Neural cell (in vitro differentiated cells): Measurements from ENCODE around the gene C1orf141. TPM values are rescaled to one million over a fixed set of nuclear protein-coding genes. Genes with fewer than 3 reads are reported as not detected.

Experiments
- H2AFZ ChIP-seq: fragments of 200-600, 300-800 bp; sonication (generic), shearing (Covaris generic); 2 replicates; pipeline ENCODE4 v1.6.0; 2014; ENCODE audit warnings: low read depth, mild to moderate bottlenecking, antibody characterized with exemption, low read length, moderate library complexity
- H3F3A ChIP-seq: fragments of 200-600 bp; shearing (Covaris generic); 2 replicates; pipeline ENCODE4 v1.6.1; 2016; ENCODE audit warnings: mild to moderate bottlenecking, moderate library complexity, mixed read lengths, antibody characterized with exemption, low read length; ENCODE audit not compliant: insufficient read depth, poor library complexity, severe bottlenecking
- H3K27ac ChIP-seq: fragments of 200-600, 300-800 bp; sonication (generic), shearing (Covaris generic); 2 replicates; pipeline ENCODE4 v1.5.1; 2014; ENCODE audit warnings: mild to moderate bottlenecking, low read length, moderate library complexity
- H3K27me3 ChIP-seq: fragments of 300-800, 200-600 bp; sonication (generic), shearing (Covaris generic); 2 replicates; pipeline ENCODE4 v1.6.0; 2014; ENCODE audit warnings: mild to moderate bottlenecking, low read depth, low read length, moderate library complexity; ENCODE audit not compliant: insufficient read depth
- H3K36me3 ChIP-seq: fragments of 300-800, 200-600 bp; sonication (generic), shearing (Covaris generic); 2 replicates; pipeline ENCODE4 v1.5.1; 2014; ENCODE audit warnings: mild to moderate bottlenecking, antibody characterized with exemption, low read length, moderate library complexity; ENCODE audit not compliant: insufficient read depth
- H3K4me2 ChIP-seq: fragments of 300-800, 200-600 bp; sonication (generic), shearing (Covaris generic); 2 replicates; pipeline ENCODE4 v1.6.0; 2014; ENCODE audit warnings: mild to moderate bottlenecking, low read length
- H3K4me3 ChIP-seq: fragments of 300-800, 200-600 bp; sonication (generic), shearing (Covaris generic); 2 replicates; pipeline ENCODE4 v1.5.1; 2014; ENCODE audit warnings: mild to moderate bottlenecking, low read length, moderate library complexity
- H3K79me2 ChIP-seq: fragments of 200-600 bp; shearing (Covaris generic); replicated peaks from 2 replicates; pipeline ENCODE4 v1.6.0; 2014; ENCODE audit warnings: mild to moderate bottlenecking, low read length, moderate library complexity; ENCODE audit not compliant: insufficient read depth
- H3K9ac ChIP-seq: fragments of 300-800, 200-600 bp; sonication (generic), shearing (Covaris generic); 2 replicates; pipeline ENCODE4 v1.6.1; 2016; ENCODE audit warnings: mild to moderate bottlenecking, low read length, mixed read lengths
- H3K9me2 ChIP-seq: fragments of 200-600 bp; shearing (Covaris generic); 2 replicates; pipeline ENCODE4 v1.6.1; 2016; ENCODE audit warnings: mild to moderate bottlenecking, low read length, mixed read lengths; ENCODE audit not compliant: insufficient read depth
- H3K9me3 ChIP-seq: fragments of 200-600, 300-800 bp; sonication (generic), shearing (Covaris generic); 2 replicates; pipeline ENCODE4 v1.6.1; 2016; ENCODE audit warnings: mild to moderate bottlenecking, mixed run types, low read length, moderate library complexity, mixed read lengths
- H4K20me1 ChIP-seq: fragments of 200-600 bp; shearing (Covaris generic); 2 replicates; pipeline ENCODE4 v1.6.1; 2016; ENCODE audit warnings: mild to moderate bottlenecking, mixed run types; ENCODE audit not compliant: insufficient read depth
- CTCF ChIP-seq: fragments of 450-650 bp; IDR thresholded peaks from 2 replicates; pipeline ENCODE4 v1.5.1; 2014; ENCODE audit warnings: antibody characterized with exemption, mild to moderate bottlenecking, moderate library complexity; ENCODE audit not compliant: poor library complexity, severe bottlenecking
- EP300 ChIP-seq: fragments of 450-650 bp; conservative IDR thresholded peaks from 2 replicates; pipeline ENCODE4 v1.6.1; 2014; ENCODE audit warnings: antibody characterized with exemption, mild to moderate bottlenecking, moderate library complexity; ENCODE audit not compliant: poor library complexity, severe bottlenecking
- EZH2 ChIP-seq: fragments of 200-600, 300-800 bp; shearing (Covaris generic), sonication (generic); IDR thresholded peaks from 2 replicates; pipeline ENCODE4 v1.6.1; 2014; ENCODE audit warnings: antibody characterized with exemption, low read length, borderline replicate concordance, mild to moderate bottlenecking; ENCODE audit not compliant: insufficient read depth, poor library complexity, severe bottlenecking
- MXI1 ChIP-seq: fragments of 450-650 bp; conservative IDR thresholded peaks from 2 replicates; pipeline ENCODE4 v1.6.1; 2014; ENCODE audit warnings: antibody characterized with exemption, mild to moderate bottlenecking; ENCODE audit not compliant: poor library complexity, severe bottlenecking
- POLR2AphosphoS5 ChIP-seq: IDR thresholded peaks from 2 replicates; pipeline ENCODE4 v1.6.1; 2012
- RAD21 ChIP-seq: fragments of 450-650 bp; conservative IDR thresholded peaks from 2 replicates; pipeline ENCODE4 v1.6.1; 2014; ENCODE audit warnings: antibody characterized with exemption, mild to moderate bottlenecking, moderate library complexity
- SMC3 ChIP-seq: fragments of 450-650 bp; conservative IDR thresholded peaks from 2 replicates; pipeline ENCODE4 v1.6.1; 2014; ENCODE audit warnings: antibody characterized with exemption, mild to moderate bottlenecking, moderate library complexity; ENCODE audit not compliant: poor library complexity
- TAF1 ChIP-seq: IDR thresholded peaks from 2 replicates; pipeline ENCODE4 v1.6.1; 2012; ENCODE audit warnings: low read depth
- polyA plus RNA-seq: library from polyadenylated mRNA; depleted of rRNA; stranded (reverse); fragments of >200 nt; gene quantifications from 2 replicates; pipeline ENCODE4 v1.2.3, GENCODE V29; 2014
- TF ChIP-seq, protein P1 (sequence below): IDR thresholded peaks from 2 replicates; pipeline ENCODE4 v1.6.1; 2012; ENCODE audit warnings: borderline replicate concordance

Gene C1orf141
- polyA plus RNA-seq, 1 donor from 2014 or later: not detected

DNA sequence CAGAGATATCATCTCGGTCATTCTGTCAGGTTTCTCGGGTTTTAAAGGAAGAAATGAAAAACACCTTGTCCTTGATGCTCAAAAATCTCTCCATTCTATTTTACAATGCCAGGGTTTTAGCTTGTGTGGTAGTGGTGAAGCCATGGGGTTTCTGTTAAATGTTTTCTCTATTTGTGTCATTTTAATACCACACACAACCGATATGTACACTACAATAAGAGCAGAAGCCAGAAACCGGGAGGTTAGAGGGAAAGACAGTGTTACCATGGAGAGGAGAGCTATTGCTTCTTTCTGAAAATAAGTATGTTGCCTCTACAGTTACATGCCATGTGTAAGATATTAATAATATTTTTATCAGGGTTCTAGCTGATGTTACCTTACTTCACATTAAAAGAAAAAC is 83.6 kb downstream of the C1orf141 start:
- peaks cover 9% of the 10 kb centered on the region for H3K79me2 ChIP-seq
- no peak overlapping the region for H3K9ac ChIP-seq

DNA sequence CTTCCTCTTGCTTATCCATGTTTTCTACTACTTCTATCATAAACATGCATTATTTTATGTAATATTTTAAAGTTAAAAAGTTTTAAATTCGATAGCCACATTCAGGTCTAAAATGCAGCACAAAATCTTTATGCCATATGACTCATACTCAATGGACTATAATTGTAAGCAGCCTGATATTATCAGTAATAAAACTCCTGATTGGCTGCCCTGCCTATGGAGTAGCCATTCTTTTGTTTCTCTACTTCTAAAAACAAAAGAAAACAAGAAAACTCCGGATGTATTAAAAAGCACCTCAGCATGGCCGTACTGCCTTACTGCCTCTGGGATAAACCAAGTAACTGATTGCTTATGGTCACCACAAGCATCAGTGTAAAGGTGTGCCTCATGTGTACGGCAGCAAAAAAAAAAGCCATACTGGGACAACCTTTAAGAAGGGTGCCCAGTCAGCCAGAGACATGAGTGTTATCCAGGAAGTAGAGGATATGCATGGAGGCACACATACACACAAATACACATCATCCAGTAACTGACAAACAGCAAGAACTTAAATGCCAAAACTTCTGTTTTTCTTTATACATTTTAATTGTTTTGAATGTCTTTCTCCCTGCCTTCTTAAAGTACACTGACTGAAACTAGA is 90.0 kb downstream of the C1orf141 start:
- no peak overlapping the region for H3K4me3 ChIP-seq
- H3K36me3 ChIP-seq: no peaks in the 10 kb centered on the region
- H3K9ac ChIP-seq: no peak overlapping the region
- no peaks in the 10 kb centered on the region for H3K9me3 ChIP-seq
- no peaks in the 10 kb centered on the region for H3F3A ChIP-seq
- no peaks in the 10 kb centered on the region for H3K9me2 ChIP-seq
- H4K20me1 ChIP-seq: no peaks in the 10 kb centered on the region
- H3K27ac ChIP-seq: no peak overlapping the region
- no peaks in the 10 kb centered on the region for H3K27me3 ChIP-seq
- H3K4me2 ChIP-seq: no peak overlapping the region
- H2AFZ ChIP-seq: no peak overlapping the region
- H3K79me2 ChIP-seq: no peaks in the 10 kb centered on the region
- TF ChIP-seq EZH2: no peak
- TF ChIP-seq MXI1: no peak
- TF ChIP-seq POLR2AphosphoS5: no peak
- no peak for TF ChIP-seq RAD21
- TF ChIP-seq CTCF: no peak

More for the DNA sequence above, 83.6 kb downstream of the C1orf141 start:
- Histone ChIP-seq H3K27me3 (no peaks in the 10 kb centered on the region), H3K4me3 (no peak overlapping the region), H3F3A (no peaks in the 10 kb centered on the region), H3K36me3 (peaks cover 7% of the 10 kb centered on the region), H3K27ac (no peak overlapping the region), H3K9me3 (no peaks in the 10 kb centered on the region), H3K9me2 (no peaks in the 10 kb centered on the region), H4K20me1 (no peaks in the 10 kb centered on the region), H2AFZ (no peak overlapping the region), H3K4me2 (no peak overlapping the region)
- TF ChIP-seq RAD21 (no peak), SMC3 (no peak)

DNA sequence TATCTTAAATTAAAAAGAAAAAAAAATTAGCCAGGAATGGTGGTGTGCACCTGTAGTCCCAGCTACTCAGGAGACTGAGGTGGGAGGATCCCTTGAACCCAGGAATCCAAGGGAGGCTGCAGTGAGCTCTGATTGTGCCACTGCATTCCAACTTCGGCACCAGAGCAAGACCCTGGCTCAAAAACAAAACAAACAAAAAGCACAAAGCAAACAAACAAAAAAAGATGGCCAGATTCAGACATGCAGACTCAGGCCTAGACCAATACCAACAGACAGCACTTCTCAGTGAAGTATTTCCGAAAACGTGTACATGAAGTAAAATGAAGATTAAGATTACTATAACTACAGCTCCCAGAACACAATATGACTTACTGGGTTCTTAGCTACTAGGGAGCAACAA is 91.4 kb downstream of the C1orf141 start:
- Histone ChIP-seq H3K4me3 (no peak overlapping the region), H3K36me3 (peaks cover under 1% of the 10 kb centered on the region), H3K27ac (no peak overlapping the region), H3K27me3 (no peaks in the 10 kb centered on the region), H3K9me2 (no peaks in the 10 kb centered on the region), H3K4me2 (no peak overlapping the region), H3K9ac (no peak overlapping the region), H3K9me3 (no peaks in the 10 kb centered on the region), H4K20me1 (no peaks in the 10 kb centered on the region), H3F3A (no peaks in the 10 kb centered on the region), H3K79me2 (no peaks in the 10 kb centered on the region), H2AFZ (no peak overlapping the region)
- TF ChIP-seq RAD21: no peak
- TF ChIP-seq SMC3: no peak
- TF ChIP-seq, protein P1, sequence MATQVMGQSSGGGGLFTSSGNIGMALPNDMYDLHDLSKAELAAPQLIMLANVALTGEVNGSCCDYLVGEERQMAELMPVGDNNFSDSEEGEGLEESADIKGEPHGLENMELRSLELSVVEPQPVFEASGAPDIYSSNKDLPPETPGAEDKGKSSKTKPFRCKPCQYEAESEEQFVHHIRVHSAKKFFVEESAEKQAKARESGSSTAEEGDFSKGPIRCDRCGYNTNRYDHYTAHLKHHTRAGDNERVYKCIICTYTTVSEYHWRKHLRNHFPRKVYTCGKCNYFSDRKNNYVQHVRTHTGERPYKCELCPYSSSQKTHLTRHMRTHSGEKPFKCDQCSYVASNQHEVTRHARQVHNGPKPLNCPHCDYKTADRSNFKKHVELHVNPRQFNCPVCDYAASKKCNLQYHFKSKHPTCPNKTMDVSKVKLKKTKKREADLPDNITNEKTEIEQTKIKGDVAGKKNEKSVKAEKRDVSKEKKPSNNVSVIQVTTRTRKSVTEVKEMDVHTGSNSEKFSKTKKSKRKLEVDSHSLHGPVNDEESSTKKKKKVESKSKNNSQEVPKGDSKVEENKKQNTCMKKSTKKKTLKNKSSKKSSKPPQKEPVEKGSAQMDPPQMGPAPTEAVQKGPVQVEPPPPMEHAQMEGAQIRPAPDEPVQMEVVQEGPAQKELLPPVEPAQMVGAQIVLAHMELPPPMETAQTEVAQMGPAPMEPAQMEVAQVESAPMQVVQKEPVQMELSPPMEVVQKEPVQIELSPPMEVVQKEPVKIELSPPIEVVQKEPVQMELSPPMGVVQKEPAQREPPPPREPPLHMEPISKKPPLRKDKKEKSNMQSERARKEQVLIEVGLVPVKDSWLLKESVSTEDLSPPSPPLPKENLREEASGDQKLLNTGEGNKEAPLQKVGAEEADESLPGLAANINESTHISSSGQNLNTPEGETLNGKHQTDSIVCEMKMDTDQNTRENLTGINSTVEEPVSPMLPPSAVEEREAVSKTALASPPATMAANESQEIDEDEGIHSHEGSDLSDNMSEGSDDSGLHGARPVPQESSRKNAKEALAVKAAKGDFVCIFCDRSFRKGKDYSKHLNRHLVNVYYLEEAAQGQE: no peak
- TF ChIP-seq TAF1: no peak
- TF ChIP-seq POLR2AphosphoS5: no peak
- no peak for TF ChIP-seq CTCF
- no peak for TF ChIP-seq EP300
- no peak for TF ChIP-seq MXI1
- no peak for TF ChIP-seq EZH2
